Measurements from ENCODE around the gene HP. TPM values are rescaled to one million over a fixed set of nuclear protein-coding genes. Genes with fewer than 3 reads are reported as not detected.

HP gene
- total and polyA plus RNA-seq, 4 donors = 8.0 to 1,570 (median 561) TPM

- H3K9me3 ChIP-seq (ENCODE audit: control insufficient read depth in 4 of 4, insufficient read depth in 3 of 4, low read length in 3 of 4) = no peaks in the 10 kb centered on the region
- H3K9ac ChIP-seq (ENCODE audit: insufficient read depth in 1 of 2, low read length in 2 of 2) = no peak overlapping the region
- H3K27me3 ChIP-seq (ENCODE audit: control insufficient read depth in 3 of 3, insufficient read depth in 3 of 3, low read length in 2 of 3) = no peaks in the 10 kb centered on the region
- no peak overlapping the region for H3K4me3 ChIP-seq
- no peak for DNase-seq
- peaks cover 3 to 7% (median 6%) of the 10 kb centered on the region in 4 donors for H3K36me3 ChIP-seq (ENCODE audit: control insufficient read depth in 4 of 4, insufficient read depth in 4 of 4, low read length in 4 of 4)
- TF ChIP-seq CTCF (IDR thresholded peaks at IDR 0.05; ENCODE audit: control extremely low read depth, extremely low read depth) = no peak
- H3K4me1 ChIP-seq (ENCODE audit: control insufficient read depth in 5 of 5, insufficient read depth in 5 of 5, low read length in 5 of 5) = peaks cover 0 to 11% (median 0%) of the 10 kb centered on the region in 5 donors
- no peak for ATAC-seq (ENCODE audit: insufficient read depth, low FRiP score)
- peak overlapping the region in 1 of 2 donors; percentile 5 for H3K27ac ChIP-seq (ENCODE audit: low read depth in 1 of 2, low read length in 1 of 2)
- 76 to 79% methylated on average over 9 of the region's 9 CpGs for WGBS, 2 donors
These were observed 41.7 kb upstream of the HP start for GRCh38 chr16:72012607-72013006.

GRCh38 chr16:72013389-72013788 is 40.9 kb upstream of the HP start:
- peaks cover 3 to 10% (median 9%) of the 10 kb centered on the region in 4 donors for H3K36me3 ChIP-seq (ENCODE audit: control insufficient read depth in 4 of 4, insufficient read depth in 4 of 4, low read length in 4 of 4)
- DNase-seq = no peak
- WGBS, 2 donors = 25 to 42% methylated on average over 5 of the region's 5 CpGs
- peaks cover 0 to 13% (median 0%) of the 10 kb centered on the region in 5 donors for H3K4me1 ChIP-seq (ENCODE audit: control insufficient read depth in 5 of 5, insufficient read depth in 5 of 5, low read length in 5 of 5)
- H3K27me3 ChIP-seq (ENCODE audit: control insufficient read depth in 3 of 3, insufficient read depth in 3 of 3, low read length in 2 of 3) = no peaks in the 10 kb centered on the region
- H3K9ac ChIP-seq (ENCODE audit: insufficient read depth in 1 of 2, low read length in 2 of 2) = no peak overlapping the region
- H3K9me3 ChIP-seq (ENCODE audit: control insufficient read depth in 4 of 4, insufficient read depth in 3 of 4, low read length in 3 of 4) = no peaks in the 10 kb centered on the region
- no peak for TF ChIP-seq CTCF (IDR thresholded peaks at IDR 0.05; ENCODE audit: control extremely low read depth, extremely low read depth)
- peak overlapping the region; percentile 39 to 69 for H3K27ac ChIP-seq (ENCODE audit: low read depth in 1 of 2, low read length in 1 of 2)
- ATAC-seq (ENCODE audit: insufficient read depth, low FRiP score) = no peak
- H3K4me3 ChIP-seq = no peak overlapping the region

GRCh38 chr16:72013888-72014581 is 40.3 kb upstream of the HP start:
- no peaks in the 10 kb centered on the region for H3K27me3 ChIP-seq (ENCODE audit: control insufficient read depth in 3 of 3, insufficient read depth in 3 of 3, low read length in 2 of 3)
- H3K4me1 ChIP-seq (ENCODE audit: control insufficient read depth in 5 of 5, insufficient read depth in 5 of 5, low read length in 5 of 5) = peaks cover 0 to 13% (median 0%) of the 10 kb centered on the region in 5 donors

More at GRCh38 chr16:72013888-72014581, 40.3 kb upstream of the HP start:
- no peak for TF ChIP-seq CTCF (IDR thresholded peaks at IDR 0.05; ENCODE audit: control extremely low read depth, extremely low read depth)
- H3K4me3 ChIP-seq = no peak overlapping the region
- DNase-seq (peak in 2 of 3 donors; percentile 16 to 26), ATAC-seq (ENCODE audit: insufficient read depth, low FRiP score) (no peak)
- H3K9me3 ChIP-seq (ENCODE audit: control insufficient read depth in 4 of 4, insufficient read depth in 3 of 4, low read length in 3 of 4) = no peaks in the 10 kb centered on the region
- H3K27ac ChIP-seq (ENCODE audit: low read depth in 1 of 2, low read length in 1 of 2) = peak overlapping the region; percentile 39 to 69
- H3K9ac ChIP-seq (ENCODE audit: insufficient read depth in 1 of 2, low read length in 2 of 2) = no peak overlapping the region
- peaks cover 3 to 12% (median 12%) of the 10 kb centered on the region in 4 donors for H3K36me3 ChIP-seq (ENCODE audit: control insufficient read depth in 4 of 4, insufficient read depth in 4 of 4, low read length in 4 of 4)
- 51 to 57% methylated on average over 15 of the region's 15 CpGs for WGBS, 2 donors

Data from lung (tissue), 12 donors.